ENCODE results near the gene UBN1.

GRCh38 chr16:4855804-4856203 is 8.5 kb downstream of the UBN1 start:
- no peak for TF ChIP-seq CTCF (conservative IDR thresholded peaks at IDR 0.05 in 1 of 2, IDR thresholded peaks at IDR 0.05 in 1 of 2; ENCODE audit: extremely low read depth in 1 of 2, insufficient read depth in 1 of 2, low read depth in 1 of 2, low read length in 2 of 2)
- no peak for TF ChIP-seq EZH2 (IDR thresholded peaks at IDR 0.05; ENCODE audit: borderline replicate concordance, low read length)

Measured in mammary epithelial cell (primary cell).